ENCODE data around the gene TTLL13. TPM values are rescaled to one million over a fixed set of nuclear protein-coding genes. Genes with fewer than 3 reads are reported as not detected.
A peak's percentile ranks its signal among the peaks of the same experiment; 100 is the strongest.
"Not testable (repeated sequence)": the region's sequence is repeated elsewhere in the genome, so short reads cannot be mapped to it uniquely, and the experiment has no call there.

Gene TTLL13
- total and polyA plus RNA-seq, 2 experiments from 2014 or later = not detected

- H3K27ac ChIP-seq = no peak overlapping the region
- no peaks in the 10 kb centered on the region for H4K20me1 ChIP-seq (ENCODE audit: insufficient read depth, poor library complexity, severe bottlenecking)
- DNase-seq (ENCODE audit: low spot score) = no peak
- H3K79me2 ChIP-seq = no peaks in the 10 kb centered on the region
- H2AFZ ChIP-seq = no peak overlapping the region
- H3K27me3 ChIP-seq = no peaks in the 10 kb centered on the region
- no peak overlapping the region for H3K4me3 ChIP-seq
- no peak for TF ChIP-seq CTCF (IDR thresholded peaks at IDR 0.05; ENCODE audit: poor library complexity)
- no peak for TF ChIP-seq EZH2 (IDR thresholded peaks at IDR 0.05; ENCODE audit: borderline replicate concordance)
- no peak for TF ChIP-seq EZH2phosphoT487 (IDR thresholded peaks at IDR 0.05; ENCODE audit: low read depth, severe bottlenecking, unreplicated experiment)
- WGBS (ENCODE audit: low lambda C conversion rate, missing lambda C conversion rate) = 87% methylated on average over 16 of the region's 16 CpGs
- no peak overlapping the region for H3K4me2 ChIP-seq
- no peaks in the 10 kb centered on the region for H3K9me3 ChIP-seq (ENCODE audit: low read depth)
- no peaks in the 10 kb centered on the region for H3K9me2 ChIP-seq (replicated peaks; ENCODE audit: insufficient read depth)
- no peaks in the 10 kb centered on the region for H3K36me3 ChIP-seq (replicated peaks; ENCODE audit: insufficient read depth, low read depth)
- no peaks in the 10 kb centered on the region for H3K4me1 ChIP-seq (ENCODE audit: insufficient read depth)
Measured at GRCh38 chr15:90291679-90292356, 42.5 kb downstream of the TTLL13 start.

- peak; percentile 90 for DNase-seq (ENCODE audit: low spot score)
- not testable (repeated sequence) for H3K4me3 ChIP-seq; H3K4me1 ChIP-seq (ENCODE audit: insufficient read depth); H4K20me1 ChIP-seq (ENCODE audit: insufficient read depth, poor library complexity, severe bottlenecking); H3K27ac ChIP-seq; H3K9me2 ChIP-seq (replicated peaks; ENCODE audit: insufficient read depth); H3K79me2 ChIP-seq; H3K27me3 ChIP-seq; H2AFZ ChIP-seq; H3K36me3 ChIP-seq (replicated peaks; ENCODE audit: insufficient read depth, low read depth); H3K9me3 ChIP-seq (ENCODE audit: low read depth); H3K4me2 ChIP-seq
- peak; percentile 78 for TF ChIP-seq CTCF (IDR thresholded peaks at IDR 0.05; ENCODE audit: poor library complexity)
- 47% methylated on average over 13 of the region's 13 CpGs for WGBS (ENCODE audit: low lambda C conversion rate, missing lambda C conversion rate)
Measured at GRCh38 chr15:90293040-90293810, 43.9 kb downstream of the TTLL13 start.

GRCh38 chr15:90294159-90294558, 44.8 kb downstream of the TTLL13 start:
- H2AFZ ChIP-seq = no peak overlapping the region
- H3K36me3 ChIP-seq (replicated peaks; ENCODE audit: insufficient read depth, low read depth) = no peaks in the 10 kb centered on the region
- H4K20me1 ChIP-seq (ENCODE audit: insufficient read depth, poor library complexity, severe bottlenecking) = no peaks in the 10 kb centered on the region
- H3K27ac ChIP-seq = no peak overlapping the region
- H3K4me1 ChIP-seq (ENCODE audit: insufficient read depth) = no peaks in the 10 kb centered on the region
- TF ChIP-seq EZH2phosphoT487 (IDR thresholded peaks at IDR 0.05; ENCODE audit: low read depth, severe bottlenecking, unreplicated experiment) = no peak
- TF ChIP-seq CTCF (IDR thresholded peaks at IDR 0.05; ENCODE audit: poor library complexity) = no peak
- TF ChIP-seq EZH2 (IDR thresholded peaks at IDR 0.05; ENCODE audit: borderline replicate concordance) = no peak
- no peaks in the 10 kb centered on the region for H3K27me3 ChIP-seq
- no peak overlapping the region for H3K4me3 ChIP-seq
- no peak overlapping the region for H3K4me2 ChIP-seq
- 91% methylated on average over 6 of the region's 6 CpGs for WGBS (ENCODE audit: low lambda C conversion rate, missing lambda C conversion rate)
- H3K9me2 ChIP-seq (replicated peaks; ENCODE audit: insufficient read depth) = no peaks in the 10 kb centered on the region
- DNase-seq (ENCODE audit: low spot score) = no peak
- H3K79me2 ChIP-seq = no peaks in the 10 kb centered on the region
- H3K9me3 ChIP-seq (ENCODE audit: low read depth) = no peaks in the 10 kb centered on the region

All from hepatocyte (in vitro differentiated cells).